Measurements from ENCODE around the gene SGPP1. TPM values are rescaled to one million over a fixed set of nuclear protein-coding genes. Genes with fewer than 3 reads are reported as not detected.
A peak's percentile ranks its signal among the peaks of the same experiment; 100 is the strongest.

SGPP1 gene
- total and polyA plus RNA-seq, 10 of the 15 experiments (the other 5 are each of a cell fraction or from before 2014, with no cell fraction given): 3.5 to 37.7 (median 25.5) TPM

- no peak for TF ChIP-seq REST (IDR thresholded peaks at IDR 0.05; ENCODE audit: low read depth, low read length)
- TF ChIP-seq E2F4 (IDR thresholded peaks at IDR 0.05; ENCODE audit: low read depth, low read length): no peak
- TF ChIP-seq EGR1 (IDR thresholded peaks at IDR 0.05; ENCODE audit: borderline replicate concordance in 1 of 2, low read depth in 2 of 2, low read length in 2 of 2): no peak
- TF ChIP-seq RELA (IDR thresholded peaks at IDR 0.05; ENCODE audit: borderline replicate concordance, partially characterized antibody): no peak
- TF ChIP-seq BCL11A (IDR thresholded peaks at IDR 0.05; ENCODE audit: low read depth, low read length): peak; percentile 80
- no peak for TF ChIP-seq FOS (IDR thresholded peaks at IDR 0.05; ENCODE audit: borderline replicate concordance, extremely low read depth, insufficient read length)
- no peak for TF ChIP-seq USF2 (IDR thresholded peaks at IDR 0.05; ENCODE audit: borderline replicate concordance, low read depth, low read length)
- peak; percentile 68 for TF ChIP-seq IKZF1 (conservative IDR thresholded peaks at IDR 0.05)
- no peak for TF ChIP-seq HCFC1 (IDR thresholded peaks at IDR 0.05; ENCODE audit: low read length)
- TF ChIP-seq MYB (IDR thresholded peaks at IDR 0.05; ENCODE audit: borderline replicate concordance, low read depth, low read length): 0 out of 2 replicates have a peak, but pooled peaks have one; percentile 36
- TF ChIP-seq CTCF (IDR thresholded peaks at IDR 0.05 in 2 of 3, conservative IDR thresholded peaks at IDR 0.05 in 1 of 3; ENCODE audit: control insufficient read depth in 2 of 3, extremely low read depth in 1 of 3, insufficient read depth in 1 of 3, low read depth in 3 of 3, low read length in 3 of 3): no peak
- no peak for TF ChIP-seq NRF1 (conservative IDR thresholded peaks at IDR 0.05; ENCODE audit: low read depth, low read length)
- TF ChIP-seq NKRF (conservative IDR thresholded peaks at IDR 0.05): peak; percentile 21; the same call in 1 of the 2 replicates
- no peak for TF ChIP-seq MXI1 (IDR thresholded peaks at IDR 0.05; ENCODE audit: low read depth, low read length)
- TF ChIP-seq IRF5 (IDR thresholded peaks at IDR 0.05; ENCODE audit: borderline replicate concordance): no peak
- TF ChIP-seq POLR2AphosphoS2 (IDR thresholded peaks at IDR 0.05; ENCODE audit: low read depth, low read length): no peak
These were observed 55.3 kb downstream of the SGPP1 start (continued) for GRCh38 chr14:63672417-63673180.
